A549 (cell line): ENCODE measurements around the gene C19orf33. TPM values are rescaled to one million over a fixed set of nuclear protein-coding genes. Genes with fewer than 3 reads are reported as not detected.

Source experiments
- ATAC-seq, 2 experiments: fragments of 200-7000 bp in 1 of 2; fragments of >200 bp in 1 of 2; cut with Nextera tagmentation in 1 of 2; cut with Tn5 transposase in 1 of 2; 3 replicates each; pipeline versions ENCODE4 v1.8.0 to v1.9.1; 2018 to 2020; ENCODE audit warnings: mild to moderate bottlenecking in 1 of 2, moderate library complexity in 1 of 2
- CTCF ChIA-PET: fragments of 300-600 bp; sonication (Branson Sonifier 250); formaldehyde crosslinking; extraction: SDS; loops from one replicate; lab custom pipeline; 2021; ENCODE audit warnings: antibody characterized with exemption, inconsistent platforms; lab: Yijun Ruan, JAX
- POLR2A ChIA-PET: fragments of 350-600 bp; formaldehyde crosslinking; extraction: SDS; loops from one replicate; lab custom pipeline; 2021; ENCODE audit warnings: antibody characterized with exemption, inconsistent platforms; lab: Yijun Ruan, JAX
- DNase-seq, 2 experiments: peaks; one replicate each; pipeline versions ENCODE4 v3.0.0 to v3.0.0-alpha.2; 2011 to 2016; ENCODE audit warnings: low read depth in 1 of 2, low spot score in 1 of 2
- FAIRE-seq: peaks from 2 replicates; lab custom pipeline; 2011; peaks lifted over from hg19 to GRCh38; lab: Jason Lieb, UNC
- H3K27ac ChIP-seq, 2 experiments: fragments of >200 bp; sonication (Bioruptor Twin); formaldehyde crosslinking; 3 replicates each; pipeline ENCODE4 v1.5.1; 2016 to 2017
- H3K4me1 ChIP-seq: fragments of >200 bp; sonication (Bioruptor Twin); formaldehyde crosslinking; 3 replicates; pipeline ENCODE4 v1.6.1; 2016
- H3K4me2 ChIP-seq: fragments of >200 bp; sonication (Bioruptor Twin); formaldehyde crosslinking; 3 replicates; pipeline ENCODE4 v1.6.1; 2016
- H3K4me3 ChIP-seq: fragments of >200 bp; sonication (Bioruptor Twin); formaldehyde crosslinking; 3 replicates; pipeline ENCODE4 v1.5.1; 2016
- H3K9me3 ChIP-seq: fragments of >200 bp; sonication (Bioruptor Twin); formaldehyde crosslinking; 3 replicates; pipeline ENCODE4 v1.6.1; 2016
- BHLHE40 ChIP-seq: IDR thresholded peaks from 2 replicates; pipeline ENCODE4 v1.6.1; 2012; ENCODE audit warnings: low read depth, low read length, inconsistent platforms
- CBX2 ChIP-seq: fragments of 200-600 bp; sonication (generic); IDR thresholded peaks from 2 replicates; pipeline ENCODE4 v1.6.1; 2016; ENCODE audit warnings: low read depth, mild to moderate bottlenecking, borderline replicate concordance
- CTCF ChIP-seq: fragments of >200 bp; sonication (Bioruptor Twin); formaldehyde crosslinking; IDR thresholded peaks from 3 replicates; pipeline ENCODE4 v1.5.1; 2016
- E2F6 ChIP-seq: IDR thresholded peaks from 2 replicates; pipeline ENCODE4 v1.6.1; 2012; ENCODE audit warnings: low read depth, borderline replicate concordance
- ESRRA ChIP-seq: fragments of 150-350 bp; IDR thresholded peaks from 2 replicates; pipeline ENCODE4 v1.6.1; 2014; ENCODE audit warnings: mild to moderate bottlenecking, low read length, borderline replicate concordance
- FOXS1 ChIP-seq: fragments of 250-450 bp; sonication (Bioruptor Pico); IDR thresholded peaks from 2 replicates; pipeline ENCODE4 v1.5.0; 2020; ENCODE audit warnings: mild to moderate bottlenecking, moderate library complexity
- GATA3 ChIP-seq: IDR thresholded peaks from 2 replicates; pipeline ENCODE4 v1.6.1; 2012; ENCODE audit warnings: borderline replicate concordance
- HDAC2 ChIP-seq: fragments of 200-600 bp; sonication (generic); IDR thresholded peaks from 2 replicates; pipeline ENCODE4 v1.6.1; 2016
- HES2 ChIP-seq: fragments of >200 bp; sonication (Bioruptor Twin); formaldehyde crosslinking; IDR thresholded peaks from 2 replicates; pipeline ENCODE4 v1.6.1; 2016
- HOXB5 ChIP-seq: fragments of 250-450 bp; sonication (Bioruptor Pico); IDR thresholded peaks from 2 replicates; pipeline ENCODE4 v1.5.0; 2020; ENCODE audit warnings: mild to moderate bottlenecking, moderate library complexity
- JUNB ChIP-seq: fragments of >200 bp; sonication (Bioruptor Twin); formaldehyde crosslinking; IDR thresholded peaks from 2 replicates; pipeline ENCODE4 v1.6.1; 2016
- KDM1A ChIP-seq: fragments of 200-600 bp; sonication (generic); IDR thresholded peaks from 2 replicates; pipeline ENCODE4 v1.6.1; 2016; ENCODE audit warnings: low read depth, mild to moderate bottlenecking
- KDM5A ChIP-seq: fragments of 200-600 bp; sonication (generic); IDR thresholded peaks from 2 replicates; pipeline ENCODE4 v1.6.1; 2016; ENCODE audit warnings: antibody characterized with exemption, mild to moderate bottlenecking
- MAX ChIP-seq: IDR thresholded peaks from 2 replicates; pipeline ENCODE4 v1.6.1; 2012
- MAZ ChIP-seq: fragments of 150-350 bp; IDR thresholded peaks from 2 replicates; pipeline ENCODE4 v1.6.1; 2014; ENCODE audit warnings: antibody characterized with exemption, low read depth, low read length, borderline replicate concordance
- NFE2L2 ChIP-seq: fragments of 150-350 bp; conservative IDR thresholded peaks from 2 replicates; pipeline ENCODE4 v1.6.1; 2014; ENCODE audit warnings: low read length
- PBX3 ChIP-seq: IDR thresholded peaks from 2 replicates; pipeline ENCODE4 v1.6.1; 2012
- POLR2A ChIP-seq: IDR thresholded peaks from 2 replicates; pipeline ENCODE4 v1.6.1; 2012; ENCODE audit warnings: mild to moderate bottlenecking, low read length
- RAD21 ChIP-seq, 2 experiments: fragments of >200 bp in 1 of 2; sonication (Bioruptor Twin) in 1 of 2; formaldehyde crosslinking in 1 of 2; IDR thresholded peaks in 1 of 2; conservative IDR thresholded peaks in 1 of 2; 2 replicates in 1 of 2; 3 replicates in 1 of 2; pipeline ENCODE4 v1.6.1; 2012 to 2018; ENCODE audit warnings: inconsistent platforms in 1 of 2
- RNF2 ChIP-seq: fragments of 200-600 bp; sonication (generic); IDR thresholded peaks from 2 replicates; pipeline ENCODE4 v1.6.1; 2016; ENCODE audit warnings: low read depth, mild to moderate bottlenecking, antibody characterized with exemption, moderate library complexity, borderline replicate concordance
- SMC3 ChIP-seq: fragments of >200 bp; sonication (Bioruptor Twin); formaldehyde crosslinking; IDR thresholded peaks from 3 replicates; pipeline ENCODE4 v1.6.1; 2018; ENCODE audit warnings: inconsistent platforms
- SREBF2 ChIP-seq: fragments of 450-650 bp; IDR thresholded peaks from 2 replicates; pipeline ENCODE4 v1.6.1; 2014; ENCODE audit warnings: mild to moderate bottlenecking, moderate library complexity
- USF2 ChIP-seq: fragments of 450-650 bp; IDR thresholded peaks from 2 replicates; pipeline ENCODE4 v1.6.1; 2014; ENCODE audit warnings: antibody characterized with exemption
- ZFP36 ChIP-seq: fragments of 450-650 bp; IDR thresholded peaks from 2 replicates; pipeline ENCODE4 v1.6.1; 2014; ENCODE audit warnings: borderline replicate concordance; ENCODE audit not compliant: partially characterized antibody
- ZSCAN20 ChIP-seq: fragments of 250-450 bp; sonication (Bioruptor Pico); IDR thresholded peaks from 2 replicates; pipeline ENCODE4 v1.8.0; 2022; ENCODE audit warnings: mild to moderate bottlenecking, moderate library complexity
- WGBS: methylation state at CpG from one replicate; pipeline ENCODE4 v1.1.6; 2017; ENCODE audit errors: missing lambda C conversion rate; 5-methylcytosine and 5-hydroxymethylcytosine counted together
- polyA plus RNA-seq, 4 experiments: library from polyadenylated mRNA; depleted of rRNA in 3 of 4; stranded (reverse); fragments of >200 nt; fragmentation: RNase III in 1 of 4; extraction: RNeasy Plus Mini Kit Qiagen cat#74134 plus additional on column Dnase treatment in 1 of 4; gene quantifications; 2 replicates in 3 of 4; 3 replicates in 1 of 4; pipeline ENCODE4 v1.2.3, GENCODE V29; 2011 to 2017

C19orf33 gene
- polyA plus RNA-seq, 2 of the 4 experiments (the other 2 are of a cell fraction) = 302 to 489 TPM

- TF ChIP-seq HOXB5 (no peak), KDM5A (no peak), BHLHE40 (no peak), USF2 (no peak), ZFP36 (no peak), E2F6 (peak; percentile 86; the same call in 1 of the 2 replicates), MAX (peak; percentile 88), PBX3 (no peak), CTCF (no peak; the same call in 2 of the 3 replicates), RNF2 (0 out of 2 replicates have a peak, but pooled peaks have one; percentile 22), POLR2A (peak; percentile 58), FOXS1 (no peak), GATA3 (no peak), ZSCAN20 (CRISPR knock-in tag) (no peak), KDM1A (no peak)
- TF ChIP-seq, all 56 proteins: peak for 4
- Histone ChIP-seq H3K4me2 (peak within 1 kb of the TSS; percentile 96), H3K27ac (peak within 1 kb of the TSS; percentile 68 to 85), H3K4me3 (peak within 1 kb of the TSS; percentile 53), H3K4me1 (peaks cover 8% of the 10 kb centered on the region; the same call in 2 of the 3 replicates), H3K9me3 (no peaks in the 10 kb centered on the region)
- DNase-seq (peak in 1 of 2 experiments; percentile 66), FAIRE-seq (no peak), ATAC-seq (peak; percentile 25 to 39; a peak in 5 of 6 replicates)
- ChIA-PET CTCF (interaction anchor here (0.6 to 20.5 kb wide), 19 partner anchors 7 to 422 kb away, joined by 3 to 1052 read pairs (median 6); partner anchors contain the start of genes C19orf33, CATSPERG, FAM98C and PPP1R14A), POLR2A (interaction anchor here (1.0 to 2.1 kb wide), 3 partner anchors 15 to 55 kb away, joined by 4 to 12 read pairs (median 6); partner anchors contain the start of gene SPINT2)
- WGBS = 23% methylated on average over 47 of the region's 76 CpGs
Observed at GRCh38 chr19:38319421-38320258, 15.6 kb downstream of the C19orf33 start, which contains the start of gene KCNK6. Gene KCNK6, plus strand, starts transcription at chr19:38319845. Its CDS starts 106 bp downstream, at chr19:38319951.

GRCh38 chr19:38320969-38321339, 16.9 kb downstream of the C19orf33 start:
- no peak overlapping the region for H3K27ac ChIP-seq
- no peak for FAIRE-seq
- 91% methylated on average over 3 of the region's 3 CpGs for WGBS
- TF ChIP-seq CBX2 = no peak
- no peak for TF ChIP-seq ESRRA
- no peak for TF ChIP-seq JUNB
- TF ChIP-seq RAD21 (conservative IDR thresholded peaks at IDR 0.05 in 1 of 2, IDR thresholded peaks at IDR 0.05 in 1 of 2) = no peak
- no peak for TF ChIP-seq NFE2L2
- no peak for TF ChIP-seq SREBF2
- TF ChIP-seq E2F6 = no peak
- no peak for TF ChIP-seq MAZ
- TF ChIP-seq SMC3 = no peak
- TF ChIP-seq HDAC2 = no peak
- TF ChIP-seq KDM5A = no peak
- no peak for TF ChIP-seq HES2
- 0 out of 3 replicates have a peak, but pooled peaks cover 3% of the 10 kb centered on the region for H3K4me1 ChIP-seq
- no peak overlapping the region for H3K4me3 ChIP-seq
- DNase-seq = no peak
- ChIA-PET CTCF (interaction anchor here (0.7 to 20.5 kb wide), 10 partner anchors 10 to 94 kb away, joined by 3 to 1052 read pairs (median 6); partner anchors contain the start of genes C19orf33, CATSPERG, PPP1R14A and SPINT2), POLR2A (interaction anchor here (0.7 to 2.1 kb wide), 3 partner anchors 16 to 666 kb away, joined by 4 to 12 read pairs (median 5); partner anchors contain the start of genes SPINT2 and ZFP30)
- ATAC-seq = no peak
- no peak overlapping the region for H3K4me2 ChIP-seq
- no peaks in the 10 kb centered on the region for H3K9me3 ChIP-seq
